HepG2 (cell line): Measurements from ENCODE around the gene MYO10. TPM values are rescaled to one million over a fixed set of nuclear protein-coding genes. Genes with fewer than 3 reads are reported as not detected.
A peak's percentile ranks its signal among the peaks of the same experiment; 100 is the strongest.

Experiments used
- CERS6 ChIP-seq: sonication (generic); formaldehyde crosslinking; IDR thresholded peaks from 2 replicates; pipeline ENCODE4 v1.5.0; 2020; ENCODE audit warnings: missing genetic modification reagents
- KIAA2018 ChIP-seq: sonication (generic); formaldehyde crosslinking; IDR thresholded peaks from 2 replicates; pipeline ENCODE4 v1.5.0; 2020; ENCODE audit warnings: mild to moderate bottlenecking, missing genetic modification reagents, borderline replicate concordance
- KLF11 ChIP-seq: IDR thresholded peaks from 2 replicates; pipeline ENCODE4 v1.6.1; 2016; ENCODE audit warnings: missing compliant biosample characterization
- PPARG ChIP-seq: conservative IDR thresholded peaks from 2 replicates; pipeline ENCODE4 v1.6.1; 2016; ENCODE audit warnings: missing biosample characterization, missing genetic modification reagents
- RCOR2 ChIP-seq: IDR thresholded peaks from 2 replicates; pipeline ENCODE4 v1.6.1; 2016; ENCODE audit warnings: missing biosample characterization, missing genetic modification reagents
- TOPORS ChIP-seq: sonication (generic); formaldehyde crosslinking; IDR thresholded peaks from 2 replicates; pipeline ENCODE4 v1.8.0; 2023; ENCODE audit warnings: mild to moderate bottlenecking, missing genetic modification reagents
- ZBTB10 ChIP-seq: sonication (generic); formaldehyde crosslinking; IDR thresholded peaks from 2 replicates; pipeline ENCODE4 v1.4.0; 2020; ENCODE audit warnings: missing genetic modification reagents, borderline replicate concordance
- ZNF205 ChIP-seq: IDR thresholded peaks from 2 replicates; pipeline ENCODE4 v1.6.1; 2018; ENCODE audit warnings: missing biosample characterization, missing genetic modification reagents
- ZSCAN12 ChIP-seq: sonication (generic); formaldehyde crosslinking; IDR thresholded peaks from 2 replicates; pipeline ENCODE4 v1.9.0; 2021; ENCODE audit warnings: mild to moderate bottlenecking, missing genetic modification reagents
- polyA plus RNA-seq, 8 experiments: library from polyadenylated mRNA; depleted of rRNA in 3 of 8; stranded (reverse) in 7 of 8; unstranded in 1 of 8; fragments of >200 nt; fragmentation: Illumina TruSeq in 4 of 8; extraction: Trizol in 4 of 8; gene quantifications; 2 replicates each; pipeline versions ENCODE4 v1.2.1 to v1.2.3, GENCODE V29; 2011 to 2016; ENCODE audit warnings: low read depth in 4 of 8, missing spikeins in 1 of 8, mixed read lengths in 1 of 8; ENCODE audit not compliant: insufficient read depth in 1 of 8
- total RNA-seq, 5 experiments: library from RNA; depleted of rRNA; stranded (reverse); fragments of >200 nt; fragmentation: Illumina TruSeq; extraction: Trizol; gene quantifications; 2 replicates each; pipeline ENCODE4 v1.2.3, GENCODE V29; 2016; ENCODE audit warnings: low read depth in 1 of 5
- TF ChIP-seq, protein P1 (sequence below): IDR thresholded peaks from 2 replicates; pipeline ENCODE4 v1.6.1; 2016; ENCODE audit warnings: low read depth
- TF ChIP-seq, protein P2 (sequence below): IDR thresholded peaks from 2 replicates; pipeline ENCODE4 v1.6.1; 2018; ENCODE audit warnings: missing genetic modification reagents
- TF ChIP-seq, protein P3 (sequence below): sonication (generic); formaldehyde crosslinking; IDR thresholded peaks from 2 replicates; pipeline ENCODE4 v1.5.0; 2020; ENCODE audit warnings: missing genetic modification reagents, mild to moderate bottlenecking, borderline replicate concordance

Gene MYO10
- total and polyA plus RNA-seq, 2 of the 13 experiments (the other 11 are each of a cell fraction or from before 2014, with no cell fraction given): 4.5 to 14.0 TPM

DNA sequence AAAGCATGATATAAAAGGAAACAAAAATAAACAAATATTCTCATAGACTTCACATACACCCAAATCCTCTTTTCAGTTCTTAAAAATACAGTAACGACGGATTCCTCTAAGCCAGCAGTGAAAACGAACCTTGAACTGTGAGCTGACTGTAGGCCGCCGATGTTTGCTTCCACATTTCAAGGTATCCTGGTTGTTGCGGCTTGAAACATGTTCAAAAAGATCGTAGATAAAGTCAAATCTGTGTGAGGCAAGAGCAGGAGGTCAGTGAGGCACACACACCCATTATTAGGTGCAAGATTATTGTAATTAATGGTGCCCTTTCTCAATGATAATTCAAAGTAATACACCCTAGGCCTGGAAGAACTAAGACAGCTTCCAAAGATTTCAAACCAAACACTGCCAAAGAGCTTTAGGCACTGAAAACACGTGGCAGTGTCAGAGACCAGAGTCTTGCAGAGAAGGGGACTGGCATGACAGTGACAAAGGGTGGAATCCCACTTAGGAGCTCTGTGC, 178.0 kb downstream of the MYO10 start (continued):
- TF ChIP-seq, protein P1, sequence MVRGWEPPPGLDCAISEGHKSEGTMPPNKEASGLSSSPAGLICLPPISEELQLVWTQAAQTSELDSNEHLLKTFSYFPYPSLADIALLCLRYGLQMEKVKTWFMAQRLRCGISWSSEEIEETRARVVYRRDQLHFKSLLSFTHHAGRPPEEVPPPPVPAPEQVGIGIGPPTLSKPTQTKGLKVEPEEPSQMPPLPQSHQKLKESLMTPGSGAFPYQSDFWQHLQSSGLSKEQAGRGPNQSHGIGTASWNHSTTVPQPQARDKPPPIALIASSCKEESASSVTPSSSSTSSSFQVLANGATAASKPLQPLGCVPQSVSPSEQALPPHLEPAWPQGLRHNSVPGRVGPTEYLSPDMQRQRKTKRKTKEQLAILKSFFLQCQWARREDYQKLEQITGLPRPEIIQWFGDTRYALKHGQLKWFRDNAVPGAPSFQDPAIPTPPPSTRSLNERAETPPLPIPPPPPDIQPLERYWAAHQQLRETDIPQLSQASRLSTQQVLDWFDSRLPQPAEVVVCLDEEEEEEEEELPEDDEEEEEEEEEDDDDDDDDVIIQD (CRISPR knock-in tag): 0 out of 2 replicates have a peak, but pooled peaks have one; percentile 35
- TF ChIP-seq RCOR2 (CRISPR knock-in tag) (0 out of 2 replicates have a peak, but pooled peaks have one; percentile 34), KLF11 (CRISPR knock-in tag) (no peak), TOPORS (CRISPR knock-in tag) (no peak), KIAA2018 (CRISPR knock-in tag) (no peak), PPARG (CRISPR knock-in tag) (0 out of 2 replicates have a peak, but pooled peaks have one; percentile 25), ZBTB10 (CRISPR knock-in tag) (no peak), ZSCAN12 (CRISPR knock-in tag) (no peak), ZNF205 (CRISPR knock-in tag) (0 out of 2 replicates have a peak, but pooled peaks have one; percentile 17), CERS6 (CRISPR knock-in tag) (no peak)
- TF ChIP-seq, protein P2, sequence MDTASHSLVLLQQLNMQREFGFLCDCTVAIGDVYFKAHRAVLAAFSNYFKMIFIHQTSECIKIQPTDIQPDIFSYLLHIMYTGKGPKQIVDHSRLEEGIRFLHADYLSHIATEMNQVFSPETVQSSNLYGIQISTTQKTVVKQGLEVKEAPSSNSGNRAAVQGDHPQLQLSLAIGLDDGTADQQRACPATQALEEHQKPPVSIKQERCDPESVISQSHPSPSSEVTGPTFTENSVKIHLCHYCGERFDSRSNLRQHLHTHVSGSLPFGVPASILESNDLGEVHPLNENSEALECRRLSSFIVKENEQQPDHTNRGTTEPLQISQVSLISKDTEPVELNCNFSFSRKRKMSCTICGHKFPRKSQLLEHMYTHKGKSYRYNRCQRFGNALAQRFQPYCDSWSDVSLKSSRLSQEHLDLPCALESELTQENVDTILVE (CRISPR knock-in tag): no peak; the same call in 1 of the 2 replicates
- TF ChIP-seq, protein P3, sequence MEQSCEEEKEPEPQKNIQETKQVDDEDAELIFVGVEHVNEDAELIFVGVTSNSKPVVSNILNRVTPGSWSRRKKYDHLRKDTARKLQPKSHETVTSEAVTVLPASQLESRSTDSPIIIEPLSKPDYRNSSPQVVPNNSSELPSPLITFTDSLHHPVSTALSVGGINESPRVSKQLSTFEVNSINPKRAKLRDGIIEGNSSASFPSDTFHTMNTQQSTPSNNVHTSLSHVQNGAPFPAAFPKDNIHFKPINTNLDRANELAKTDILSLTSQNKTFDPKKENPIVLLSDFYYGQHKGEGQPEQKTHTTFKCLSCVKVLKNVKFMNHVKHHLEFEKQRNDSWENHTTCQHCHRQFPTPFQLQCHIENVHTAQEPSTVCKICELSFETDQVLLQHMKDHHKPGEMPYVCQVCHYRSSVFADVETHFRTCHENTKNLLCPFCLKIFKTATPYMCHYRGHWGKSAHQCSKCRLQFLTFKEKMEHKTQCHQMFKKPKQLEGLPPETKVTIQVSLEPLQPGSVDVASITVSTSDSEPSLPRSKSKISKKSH (CRISPR knock-in tag): no peak
